Panc1 (cell line): ENCODE measurements around the gene WWTR1. TPM values are rescaled to one million over a fixed set of nuclear protein-coding genes. Genes with fewer than 3 reads are reported as not detected.

Experiments used
- ATAC-seq: fragments of 200-7000 bp; cut with Tn5 transposase; 2 replicates; pipeline ENCODE4 v1.9.1; 2020; ENCODE audit warnings: mild to moderate bottlenecking, moderate library complexity
- BruUV-seq: library from RNA; stranded (reverse); fragments of 400-500 nt; replicated peaks from 2 replicates; lab custom pipeline; 2021; lab: Mats Ljungman, UMichigan
- CTCF ChIA-PET: fragments of 300-600 bp; sonication (Branson Sonifier 250); formaldehyde crosslinking; loops from one replicate; lab custom pipeline; 2022; ENCODE audit warnings: antibody characterized with exemption; lab: Charles Lee
- POLR2A ChIA-PET: fragments of 300-600 bp; sonication (Branson Sonifier 250); formaldehyde crosslinking; loops from one replicate; lab custom pipeline; 2022; ENCODE audit warnings: antibody characterized with exemption; lab: Charles Lee
- DNase-seq: peaks from one replicate; pipeline ENCODE4 v3.0.0-alpha.2; 2010; ENCODE audit warnings: low read depth, low spot score
- H3K27ac ChIP-seq: 2 replicates; pipeline ENCODE4 v1.5.1; 2011; ENCODE audit warnings: mild to moderate bottlenecking, low read length, inconsistent platforms
- H3K27me3 ChIP-seq: fragments of 200-500 bp; sonication (Bioruptor generic); 2 replicates; pipeline ENCODE4 v1.6.0; 2014; ENCODE audit warnings: low read length, inconsistent platforms; ENCODE audit not compliant: control insufficient read depth, insufficient read depth
- H3K36me3 ChIP-seq: fragments of 200-500 bp; sonication (Bioruptor generic); 2 replicates; pipeline ENCODE4 v1.5.1; 2014; ENCODE audit warnings: inconsistent platforms, mild to moderate bottlenecking, low read length, moderate library complexity; ENCODE audit not compliant: control insufficient read depth, insufficient read depth
- H3K4me1 ChIP-seq: 2 replicates; pipeline ENCODE4 v1.5.1; 2011; ENCODE audit warnings: inconsistent platforms, mild to moderate bottlenecking, low read length, moderate library complexity; ENCODE audit not compliant: control insufficient read depth, insufficient read depth
- H3K4me3 ChIP-seq, 2 experiments: 2 replicates each; pipeline ENCODE4 v1.5.1; 2011 to 2012; ENCODE audit warnings: low read depth in 2 of 2, low read length in 2 of 2, mild to moderate bottlenecking in 2 of 2, inconsistent platforms in 1 of 2, moderate library complexity in 1 of 2
- H3K9me3 ChIP-seq: fragments of 200-500 bp; sonication (Bioruptor generic); 2 replicates; pipeline ENCODE4 v1.5.1; 2014; ENCODE audit warnings: low read depth, mild to moderate bottlenecking, inconsistent platforms, low read length, moderate library complexity; ENCODE audit not compliant: control insufficient read depth, insufficient read depth
- CTCF ChIP-seq: fragments of 450-650 bp; IDR thresholded peaks from 2 replicates; pipeline ENCODE4 v1.5.1; 2017; ENCODE audit warnings: mild to moderate bottlenecking
- POLR2AphosphoS5 ChIP-seq: IDR thresholded peaks from 2 replicates; pipeline ENCODE4 v1.6.1; 2012; ENCODE audit warnings: mild to moderate bottlenecking, low read depth, low read length, moderate library complexity
- SIN3A ChIP-seq: IDR thresholded peaks from 2 replicates; pipeline ENCODE4 v1.6.1; 2012; ENCODE audit warnings: low read depth, mild to moderate bottlenecking, low read length, moderate library complexity, borderline replicate concordance; ENCODE audit not compliant: insufficient read depth
- TCF7L2 ChIP-seq: IDR thresholded peaks from 2 replicates; pipeline ENCODE4 v1.6.1; 2011; ENCODE audit warnings: mild to moderate bottlenecking, low read depth, low read length, inconsistent platforms
- in situ Hi-C: cut with HindIII; loops from 2 replicates; pipeline ENCODE4 v1.10.0; 2016; ENCODE audit warnings: low sequenced_read_pairs, low pct_unique_long_range_greater_than_20kb
- intact Hi-C: fragments of 100-400 bp; cut with micrococcal nuclease; formaldehyde crosslinking; loops from one replicate; pipeline ENCODE4 v1.10.0; 2022; ENCODE audit not compliant: unreplicated experiment
- total RNA-seq: library from RNA; stranded (reverse); gene quantifications from one replicate; pipeline ENCODE4 v1.2.1, GENCODE V29; 2021; ENCODE audit not compliant: unreplicated experiment
- TF ChIP-seq, protein P1 (sequence below), 2 experiments: IDR thresholded peaks; 2 replicates each; pipeline ENCODE4 v1.6.1; 2011 to 2012; ENCODE audit warnings: low read depth in 2 of 2, control low read depth in 1 of 2, low read length in 1 of 2, mild to moderate bottlenecking in 1 of 2, moderate library complexity in 1 of 2; ENCODE audit not compliant: insufficient read depth in 1 of 2

Gene WWTR1
- total RNA-seq, 1 experiment from 2014 or later, result 298 TPM

DNA sequence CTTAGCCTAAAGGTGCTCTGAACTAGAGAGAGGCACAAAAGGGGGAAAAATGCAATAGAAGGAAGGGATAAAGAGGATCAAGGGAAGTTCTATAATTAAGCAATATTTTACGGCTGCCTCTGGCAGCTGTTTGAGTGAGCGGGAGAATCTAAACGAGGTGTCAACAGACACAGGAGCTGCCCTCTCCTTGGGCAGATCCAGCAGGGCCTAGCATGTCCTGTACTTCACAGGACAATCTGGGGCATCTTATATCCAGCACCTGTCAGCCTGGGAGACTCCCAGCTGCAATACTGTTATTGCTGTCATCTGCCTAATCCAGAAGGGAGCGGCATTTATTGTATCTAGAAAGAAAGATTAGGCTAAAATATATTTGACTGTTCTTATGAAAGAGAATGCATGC lies 68.9 kb downstream of the WWTR1 start:
- peaks cover 100% of the 10 kb centered on the region for H3K4me1 ChIP-seq
- TF ChIP-seq SIN3A, result 0 out of 2 replicates have a peak, but pooled peaks have one; percentile 55
- TF ChIP-seq, protein P1, sequence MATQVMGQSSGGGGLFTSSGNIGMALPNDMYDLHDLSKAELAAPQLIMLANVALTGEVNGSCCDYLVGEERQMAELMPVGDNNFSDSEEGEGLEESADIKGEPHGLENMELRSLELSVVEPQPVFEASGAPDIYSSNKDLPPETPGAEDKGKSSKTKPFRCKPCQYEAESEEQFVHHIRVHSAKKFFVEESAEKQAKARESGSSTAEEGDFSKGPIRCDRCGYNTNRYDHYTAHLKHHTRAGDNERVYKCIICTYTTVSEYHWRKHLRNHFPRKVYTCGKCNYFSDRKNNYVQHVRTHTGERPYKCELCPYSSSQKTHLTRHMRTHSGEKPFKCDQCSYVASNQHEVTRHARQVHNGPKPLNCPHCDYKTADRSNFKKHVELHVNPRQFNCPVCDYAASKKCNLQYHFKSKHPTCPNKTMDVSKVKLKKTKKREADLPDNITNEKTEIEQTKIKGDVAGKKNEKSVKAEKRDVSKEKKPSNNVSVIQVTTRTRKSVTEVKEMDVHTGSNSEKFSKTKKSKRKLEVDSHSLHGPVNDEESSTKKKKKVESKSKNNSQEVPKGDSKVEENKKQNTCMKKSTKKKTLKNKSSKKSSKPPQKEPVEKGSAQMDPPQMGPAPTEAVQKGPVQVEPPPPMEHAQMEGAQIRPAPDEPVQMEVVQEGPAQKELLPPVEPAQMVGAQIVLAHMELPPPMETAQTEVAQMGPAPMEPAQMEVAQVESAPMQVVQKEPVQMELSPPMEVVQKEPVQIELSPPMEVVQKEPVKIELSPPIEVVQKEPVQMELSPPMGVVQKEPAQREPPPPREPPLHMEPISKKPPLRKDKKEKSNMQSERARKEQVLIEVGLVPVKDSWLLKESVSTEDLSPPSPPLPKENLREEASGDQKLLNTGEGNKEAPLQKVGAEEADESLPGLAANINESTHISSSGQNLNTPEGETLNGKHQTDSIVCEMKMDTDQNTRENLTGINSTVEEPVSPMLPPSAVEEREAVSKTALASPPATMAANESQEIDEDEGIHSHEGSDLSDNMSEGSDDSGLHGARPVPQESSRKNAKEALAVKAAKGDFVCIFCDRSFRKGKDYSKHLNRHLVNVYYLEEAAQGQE (IDR thresholded peaks at IDR 0.05; ENCODE audit: insufficient read depth in 1 of 2, low read depth in 2 of 2, low read length in 1 of 2), result no peak
- no peak; the same call in 1 of the 2 replicates for TF ChIP-seq TCF7L2
- TF ChIP-seq CTCF, result no peak
- peak; percentile 73 for TF ChIP-seq POLR2AphosphoS5
- no peak for DNase-seq
- no TSS peak for BruUV-seq
- ATAC-seq, result peak; percentile 33
- no peak overlapping the region; a peak in 1 of 4 replicates for H3K4me3 ChIP-seq
- H3K27ac ChIP-seq, result peak overlapping the region; percentile 100
- CTCF ChIA-PET, result interaction anchor here (0.8 kb wide), 1 partner anchor 58 kb away, joined by 4 read pairs; no protein-coding TSS in a partner anchor
- in situ Hi-C loops, result no loop called here
- no peaks in the 10 kb centered on the region for H3K9me3 ChIP-seq
- POLR2A ChIA-PET, result no interaction called here
- no peaks in the 10 kb centered on the region; the same call in 1 of the 2 replicates for H3K36me3 ChIP-seq
- intact Hi-C loops, result no loop called here
- no peaks in the 10 kb centered on the region for H3K27me3 ChIP-seq

GRCh38 chr3:149587383-149587782 lies 70.4 kb downstream of the WWTR1 start:
- Histone ChIP-seq H3K27ac (peak overlapping the region; percentile 100), H3K36me3 (no peaks in the 10 kb centered on the region; the same call in 1 of the 2 replicates), H3K4me1 (peaks cover 100% of the 10 kb centered on the region), H3K4me3 (peak overlapping the region in 1 of 2 experiments; percentile 15; a peak in 2 of 4 replicates), H3K9me3 (no peaks in the 10 kb centered on the region), H3K27me3 (no peaks in the 10 kb centered on the region)
- BruUV-seq, result TSS peak; percentile 93
- DNase-seq, result no peak
- ATAC-seq, result peak; percentile 15; the same call in 1 of the 2 replicates
- in situ Hi-C loops (no loop called here), intact Hi-C loops (no loop called here)
- POLR2A ChIA-PET, result interaction anchor here (0.6 kb wide), 3 partner anchors 65 to 80 kb away, joined by 3 to 16 read pairs (median 5); no protein-coding TSS in a partner anchor
- TF ChIP-seq TCF7L2 (no peak), SIN3A (no peak), CTCF (no peak), POLR2AphosphoS5 (no peak; the same call in 1 of the 2 replicates)
- TF ChIP-seq, protein P1 (IDR thresholded peaks at IDR 0.05; ENCODE audit: insufficient read depth in 1 of 2, low read depth in 2 of 2, low read length in 1 of 2), result no peak
- CTCF ChIA-PET, result interaction anchor here (0.5 kb wide), 1 partner anchor 178 kb away, joined by 3 read pairs; no protein-coding TSS in a partner anchor
